ENCODE data around the gene ADAMTS18.
A peak's percentile ranks its signal among the peaks of the same experiment; 100 is the strongest.

Gene ADAMTS18

GRCh38 chr16:77308163-77308561, 126.7 kb downstream of the ADAMTS18 start:
- peak; percentile 60 to 93 for DNase-seq (ENCODE audit: low read depth in 2 of 2)
- H3K4me3 ChIP-seq (replicated peaks in 1 of 2; ENCODE audit: low read depth in 2 of 2, low read length in 2 of 2): no peak overlapping the region

DNA sequence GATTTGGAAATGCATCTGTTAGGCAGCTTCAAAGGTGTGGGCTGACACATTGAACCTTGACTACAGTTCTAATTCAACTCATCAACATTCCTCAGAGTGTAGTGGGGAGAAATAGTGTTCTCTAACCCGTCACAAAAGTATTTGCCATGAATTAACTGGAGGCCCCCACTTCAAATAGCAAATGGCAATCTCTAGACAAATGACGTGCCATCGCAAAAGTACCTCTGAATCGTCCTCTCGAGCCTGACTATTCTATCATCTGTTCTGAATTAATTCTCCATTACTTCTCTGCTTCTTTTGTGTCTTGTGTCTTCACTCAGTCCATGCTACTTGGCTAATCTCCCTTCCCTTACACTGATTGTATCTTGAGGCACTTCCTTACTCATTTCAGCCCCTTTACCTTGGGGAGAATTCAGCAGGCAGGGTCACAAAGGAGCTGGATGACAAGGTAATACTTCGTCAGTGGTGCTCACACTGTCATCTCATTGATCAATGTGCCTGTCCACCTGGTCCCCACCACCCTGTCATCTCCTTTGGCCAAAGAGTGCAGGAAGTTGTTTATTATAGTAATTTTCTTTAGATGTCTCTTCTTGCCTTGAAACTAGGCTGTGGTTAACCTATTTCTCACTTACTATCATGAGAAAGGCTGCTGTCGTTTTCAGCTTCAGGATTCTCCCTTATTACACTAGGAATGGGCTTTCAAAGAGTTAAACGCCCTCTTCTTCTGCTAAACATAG, 127.2 kb downstream of the ADAMTS18 start:
- no peak overlapping the region for H3K4me3 ChIP-seq (replicated peaks in 1 of 2; ENCODE audit: low read depth in 2 of 2, low read length in 2 of 2)
- no peak for DNase-seq (ENCODE audit: low read depth in 2 of 2)
- TF ChIP-seq, protein P1, sequence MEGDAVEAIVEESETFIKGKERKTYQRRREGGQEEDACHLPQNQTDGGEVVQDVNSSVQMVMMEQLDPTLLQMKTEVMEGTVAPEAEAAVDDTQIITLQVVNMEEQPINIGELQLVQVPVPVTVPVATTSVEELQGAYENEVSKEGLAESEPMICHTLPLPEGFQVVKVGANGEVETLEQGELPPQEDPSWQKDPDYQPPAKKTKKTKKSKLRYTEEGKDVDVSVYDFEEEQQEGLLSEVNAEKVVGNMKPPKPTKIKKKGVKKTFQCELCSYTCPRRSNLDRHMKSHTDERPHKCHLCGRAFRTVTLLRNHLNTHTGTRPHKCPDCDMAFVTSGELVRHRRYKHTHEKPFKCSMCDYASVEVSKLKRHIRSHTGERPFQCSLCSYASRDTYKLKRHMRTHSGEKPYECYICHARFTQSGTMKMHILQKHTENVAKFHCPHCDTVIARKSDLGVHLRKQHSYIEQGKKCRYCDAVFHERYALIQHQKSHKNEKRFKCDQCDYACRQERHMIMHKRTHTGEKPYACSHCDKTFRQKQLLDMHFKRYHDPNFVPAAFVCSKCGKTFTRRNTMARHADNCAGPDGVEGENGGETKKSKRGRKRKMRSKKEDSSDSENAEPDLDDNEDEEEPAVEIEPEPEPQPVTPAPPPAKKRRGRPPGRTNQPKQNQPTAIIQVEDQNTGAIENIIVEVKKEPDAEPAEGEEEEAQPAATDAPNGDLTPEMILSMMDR (IDR thresholded peaks at IDR 0.05; ENCODE audit: low read depth, low read length): no peak

More at GRCh38 chr16:77308163-77308561, 126.7 kb downstream of the ADAMTS18 start:
- TF ChIP-seq, protein P1 (IDR thresholded peaks at IDR 0.05; ENCODE audit: low read depth, low read length): no peak

DNA sequence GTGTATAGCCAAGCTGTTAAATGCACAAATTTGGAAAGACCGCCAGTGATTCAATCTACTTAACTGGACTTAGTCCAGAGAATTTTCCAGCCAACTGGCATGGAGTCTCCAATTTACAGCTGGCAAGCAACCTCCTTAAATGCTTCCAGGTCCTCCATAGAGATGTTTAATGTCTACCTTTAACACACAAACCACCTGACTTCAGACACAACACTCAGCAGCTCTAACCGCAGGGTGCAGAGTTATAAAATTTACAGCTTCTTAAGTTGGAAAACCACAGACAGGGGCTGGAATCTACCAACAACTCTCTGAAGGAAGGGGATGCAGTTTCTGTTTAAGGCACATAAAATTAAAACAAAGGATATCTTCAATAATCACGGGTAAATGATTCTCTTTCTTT, 128.8 kb downstream of the ADAMTS18 start:
- DNase-seq (ENCODE audit: low read depth in 2 of 2): no peak
- H3K4me3 ChIP-seq (replicated peaks in 1 of 2; ENCODE audit: low read depth in 2 of 2, low read length in 2 of 2): no peak overlapping the region
- TF ChIP-seq, protein P1 (IDR thresholded peaks at IDR 0.05; ENCODE audit: low read depth, low read length): no peak

DNA sequence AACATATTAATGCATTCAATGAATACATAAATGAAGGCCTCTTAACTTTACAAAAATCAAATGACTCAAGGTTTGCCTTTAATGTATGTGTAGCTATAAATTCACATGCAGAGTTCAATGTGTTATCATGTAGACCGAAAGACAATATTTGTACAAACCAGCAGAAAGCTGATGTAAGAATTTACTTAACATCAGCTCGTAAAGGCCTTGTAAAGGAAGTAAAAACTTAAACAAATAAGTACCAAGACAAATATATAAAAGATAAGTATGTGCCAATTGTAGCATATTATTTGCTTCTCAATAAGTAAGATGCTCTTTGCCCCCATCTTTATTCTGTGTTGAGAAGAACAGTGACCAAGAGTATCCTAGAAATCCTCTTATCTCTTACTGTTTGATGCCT, 130.0 kb downstream of the ADAMTS18 start:
- no peak for DNase-seq (ENCODE audit: low read depth in 2 of 2)
- TF ChIP-seq, protein P1 (IDR thresholded peaks at IDR 0.05; ENCODE audit: low read depth, low read length): no peak
- no peak overlapping the region for H3K4me3 ChIP-seq (replicated peaks in 1 of 2; ENCODE audit: low read depth in 2 of 2, low read length in 2 of 2)

GRCh38 chr16:77304134-77304533, 130.7 kb downstream of the ADAMTS18 start:
- H3K4me3 ChIP-seq (replicated peaks in 1 of 2; ENCODE audit: low read depth in 2 of 2, low read length in 2 of 2): no peak overlapping the region
- TF ChIP-seq, protein P1 (IDR thresholded peaks at IDR 0.05; ENCODE audit: low read depth, low read length): no peak
- DNase-seq (ENCODE audit: low read depth in 2 of 2): no peak

DNA sequence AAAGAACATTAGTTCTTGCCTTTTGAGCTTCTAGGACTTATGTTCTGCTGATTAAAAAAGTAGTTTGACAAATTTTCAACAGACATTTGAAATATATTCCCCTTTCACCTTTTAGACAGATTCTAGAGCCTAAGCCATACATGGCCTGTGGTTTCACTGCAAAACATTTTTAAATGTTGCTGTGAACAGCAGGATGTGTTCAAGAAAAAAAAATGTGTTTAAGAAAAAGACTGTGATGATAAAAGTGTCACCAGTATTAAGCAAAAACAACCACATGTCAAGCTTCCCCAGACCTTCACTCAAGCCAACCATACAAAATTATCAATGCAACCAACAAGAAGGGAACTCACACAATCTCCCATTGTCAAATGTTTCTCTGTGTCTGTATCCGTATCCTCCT, 132.2 kb downstream of the ADAMTS18 start:
- H3K4me3 ChIP-seq (replicated peaks in 1 of 2; ENCODE audit: low read depth in 2 of 2, low read length in 2 of 2): no peak overlapping the region
- TF ChIP-seq, protein P1 (IDR thresholded peaks at IDR 0.05; ENCODE audit: low read depth, low read length): no peak
- DNase-seq (ENCODE audit: low read depth in 2 of 2): no peak

DNA sequence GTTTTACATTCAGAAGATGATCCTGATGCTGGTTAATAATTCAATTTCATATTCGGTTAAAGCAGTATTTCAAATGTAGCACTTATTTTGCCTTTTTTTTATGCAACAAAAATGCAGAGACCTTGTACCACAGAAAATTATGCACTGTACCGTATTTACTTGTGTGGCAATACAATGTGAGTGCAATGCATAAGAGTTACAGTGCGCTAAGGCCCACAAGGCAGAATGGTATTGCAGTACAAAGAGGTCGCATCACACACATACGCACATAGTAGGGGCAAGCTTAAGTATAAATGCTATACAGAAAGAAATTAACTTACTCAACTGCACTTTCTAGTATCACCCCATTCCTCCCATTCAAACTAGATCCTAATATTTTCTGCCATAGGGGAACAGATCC, 132.6 kb downstream of the ADAMTS18 start:
- DNase-seq (ENCODE audit: low read depth in 2 of 2): no peak
- TF ChIP-seq, protein P1 (IDR thresholded peaks at IDR 0.05; ENCODE audit: low read depth, low read length): no peak
- H3K4me3 ChIP-seq (replicated peaks in 1 of 2; ENCODE audit: low read depth in 2 of 2, low read length in 2 of 2): no peak overlapping the region

All from cardiac fibroblast (primary cell).